Measurements from ENCODE around the gene HHAT.

HHAT gene

GRCh38 chr1:210362526-210362925 lies 33.8 kb downstream of the HHAT start:
- Mint-ChIP-seq H3K4me1 (peaks cover 12% of the 10 kb centered on the region), H3K9me3 (no peaks in the 10 kb centered on the region), H3K4me3 (no peak overlapping the region), H3K27me3 (no peaks in the 10 kb centered on the region), H3K27ac (no peak overlapping the region)
- no peak for ATAC-seq
- no peak for DNase-seq

- H3K27ac Mint-ChIP-seq: no peak overlapping the region
- ATAC-seq (no peak), DNase-seq (no peak)
- no peaks in the 10 kb centered on the region for H3K9me3 Mint-ChIP-seq
- peaks cover 12% of the 10 kb centered on the region for H3K4me1 Mint-ChIP-seq
- no peaks in the 10 kb centered on the region for H3K27me3 Mint-ChIP-seq
- H3K4me3 Mint-ChIP-seq: no peak overlapping the region
These were observed 34.4 kb downstream of the HHAT start for GRCh38 chr1:210363119-210363518.

GRCh38 chr1:210364479-210364878 lies 35.8 kb downstream of the HHAT start:
- ATAC-seq (no peak), DNase-seq (no peak)
- no peak overlapping the region for H3K4me3 Mint-ChIP-seq
- no peaks in the 10 kb centered on the region for H3K9me3 Mint-ChIP-seq
- peaks cover 5% of the 10 kb centered on the region for H3K27me3 Mint-ChIP-seq
- H3K27ac Mint-ChIP-seq: no peak overlapping the region
- peaks cover 12% of the 10 kb centered on the region for H3K4me1 Mint-ChIP-seq

- Mint-ChIP-seq H3K4me3 (no peak overlapping the region), H3K9me3 (no peaks in the 10 kb centered on the region), H3K27ac (no peak overlapping the region), H3K4me1 (peaks cover 2% of the 10 kb centered on the region), H3K27me3 (peaks cover 8% of the 10 kb centered on the region)
- ATAC-seq (no peak), DNase-seq (no peak)
These were observed 38.1 kb downstream of the HHAT start for GRCh38 chr1:210366767-210367166.

- Mint-ChIP-seq H3K27me3 (peaks cover 8% of the 10 kb centered on the region), H3K4me1 (peaks cover 2% of the 10 kb centered on the region), H3K27ac (no peak overlapping the region), H3K9me3 (no peaks in the 10 kb centered on the region), H3K4me3 (no peak overlapping the region)
- DNase-seq (no peak), ATAC-seq (no peak)
These were observed 38.9 kb downstream of the HHAT start for GRCh38 chr1:210367566-210367965.

- H3K4me1 Mint-ChIP-seq: peaks cover 21% of the 10 kb centered on the region
- peak overlapping the region in 1 of 2 donors; percentile 79 for H3K27ac Mint-ChIP-seq
- DNase-seq (no peak), ATAC-seq (no peak)
- H3K4me3 Mint-ChIP-seq: no peak overlapping the region
- no peaks in the 10 kb centered on the region for H3K9me3 Mint-ChIP-seq
- peaks cover 16% of the 10 kb centered on the region for H3K27me3 Mint-ChIP-seq
These were observed 40.7 kb downstream of the HHAT start for GRCh38 chr1:210369425-210369824.

- H3K9me3 Mint-ChIP-seq: no peaks in the 10 kb centered on the region
- no peak overlapping the region for H3K27ac Mint-ChIP-seq
- DNase-seq (no peak), ATAC-seq (no peak)
- peaks cover 16% of the 10 kb centered on the region for H3K27me3 Mint-ChIP-seq
- H3K4me1 Mint-ChIP-seq: peaks cover 43% of the 10 kb centered on the region
- no peak overlapping the region for H3K4me3 Mint-ChIP-seq
These were observed 43.2 kb downstream of the HHAT start for GRCh38 chr1:210371916-210372315.

GRCh38 chr1:210372491-210372890 lies 43.8 kb downstream of the HHAT start:
- peaks cover 49% of the 10 kb centered on the region for H3K4me1 Mint-ChIP-seq
- no peak for ATAC-seq
- no peak overlapping the region for H3K4me3 Mint-ChIP-seq
- peaks cover 20% of the 10 kb centered on the region for H3K27me3 Mint-ChIP-seq
- no peak for DNase-seq
- no peak overlapping the region for H3K27ac Mint-ChIP-seq
- no peaks in the 10 kb centered on the region for H3K9me3 Mint-ChIP-seq

- H3K4me1 Mint-ChIP-seq: peaks cover 51% of the 10 kb centered on the region
- H3K27me3 Mint-ChIP-seq: peaks cover 23% of the 10 kb centered on the region
- H3K4me3 Mint-ChIP-seq: no peak overlapping the region
- no peaks in the 10 kb centered on the region for H3K9me3 Mint-ChIP-seq
- H3K27ac Mint-ChIP-seq: peak overlapping the region; percentile 99 to 100
- no peak for ATAC-seq
- DNase-seq: no peak
These were observed 44.4 kb downstream of the HHAT start for GRCh38 chr1:210372931-210373627.

GRCh38 chr1:210373628-210373877 lies 44.9 kb downstream of the HHAT start:
- DNase-seq: peak in 1 of 2 donors; percentile 35
- H3K4me3 Mint-ChIP-seq: no peak overlapping the region

GRCh38 chr1:210373878-210374599 lies 45.3 kb downstream of the HHAT start:
- DNase-seq: peak; percentile 76 to 82
- Mint-ChIP-seq H3K27ac (peak overlapping the region; percentile 99 to 100), H3K4me1 (peaks cover 51% of the 10 kb centered on the region), H3K9me3 (no peaks in the 10 kb centered on the region), H3K27me3 (peaks cover 23% of the 10 kb centered on the region), H3K4me3 (no peak overlapping the region)
- ATAC-seq: peak; percentile 81

More at GRCh38 chr1:210373628-210373877, 44.9 kb downstream of the HHAT start:
- peaks cover 51% of the 10 kb centered on the region for H3K4me1 Mint-ChIP-seq
- ATAC-seq: no peak
- H3K27ac Mint-ChIP-seq: peak overlapping the region; percentile 99 to 100
- H3K9me3 Mint-ChIP-seq: no peaks in the 10 kb centered on the region
- H3K27me3 Mint-ChIP-seq: peaks cover 23% of the 10 kb centered on the region

- peaks cover 17% of the 10 kb centered on the region for H3K27me3 Mint-ChIP-seq
- peak overlapping the region in 1 of 2 donors; percentile 47 for H3K4me3 Mint-ChIP-seq
- peaks cover 51% of the 10 kb centered on the region for H3K4me1 Mint-ChIP-seq
- DNase-seq (no peak), ATAC-seq (peak; percentile 40)
- H3K27ac Mint-ChIP-seq: peak overlapping the region; percentile 99 to 100
- H3K9me3 Mint-ChIP-seq: no peaks in the 10 kb centered on the region
These were observed 45.9 kb downstream of the HHAT start for GRCh38 chr1:210374600-210374953.

- H3K4me3 Mint-ChIP-seq: no peak overlapping the region
- peaks cover 17% of the 10 kb centered on the region for H3K27me3 Mint-ChIP-seq
- no peak for DNase-seq
- no peak overlapping the region for H3K27ac Mint-ChIP-seq
- H3K9me3 Mint-ChIP-seq: no peaks in the 10 kb centered on the region
- ATAC-seq: no peak
- H3K4me1 Mint-ChIP-seq: peaks cover 51% of the 10 kb centered on the region
These were observed 48.2 kb downstream of the HHAT start for GRCh38 chr1:210376836-210377372.

- no peak overlapping the region for H3K4me3 Mint-ChIP-seq
- peaks cover 24% of the 10 kb centered on the region for H3K27me3 Mint-ChIP-seq
- H3K27ac Mint-ChIP-seq: no peak overlapping the region
- DNase-seq (no peak), ATAC-seq (no peak)
- H3K4me1 Mint-ChIP-seq: peaks cover 46% of the 10 kb centered on the region
- no peaks in the 10 kb centered on the region for H3K9me3 Mint-ChIP-seq
These were observed 49.1 kb downstream of the HHAT start for GRCh38 chr1:210377731-210378333.

- no peak overlapping the region for H3K27ac Mint-ChIP-seq
- no peak overlapping the region for H3K4me3 Mint-ChIP-seq
- DNase-seq (no peak), ATAC-seq (no peak)
- H3K27me3 Mint-ChIP-seq: peaks cover 19% of the 10 kb centered on the region
- no peaks in the 10 kb centered on the region for H3K9me3 Mint-ChIP-seq
- peaks cover 37% of the 10 kb centered on the region for H3K4me1 Mint-ChIP-seq
These were observed 50.0 kb downstream of the HHAT start for GRCh38 chr1:210378736-210379135.

GRCh38 chr1:210381934-210382333 lies 53.2 kb downstream of the HHAT start:
- DNase-seq: no peak
- ATAC-seq: no peak
- peaks cover 19% of the 10 kb centered on the region for H3K27me3 Mint-ChIP-seq
- H3K4me1 Mint-ChIP-seq: peaks cover 14% of the 10 kb centered on the region
- H3K27ac Mint-ChIP-seq: no peak overlapping the region
- no peaks in the 10 kb centered on the region for H3K9me3 Mint-ChIP-seq
- no peak overlapping the region for H3K4me3 Mint-ChIP-seq

Data from stimulated activated naive CD8-positive, alpha-beta T cell treated with anti-CD3 and anti-CD28 coated beads, Interleukin-15, amount 100 ng/mL, for 72 hours (primary cell).